Activated naive CD4-positive, alpha-beta T cell treated with anti-CD3 and anti-CD28 coated beads for 36 hours (primary cell): ENCODE results near the gene PAX4. TPM values are rescaled to one million over a fixed set of nuclear protein-coding genes. Genes with fewer than 3 reads are reported as not detected.
"Not testable (repeated sequence)": the region's sequence is repeated elsewhere in the genome, so short reads cannot be mapped to it uniquely, and the experiment has no call there.

Experiments
- CTCF ChIA-PET: fragments of 350-600 bp; sonication (Branson Sonifier 250); formaldehyde crosslinking; loops from one replicate; lab custom pipeline; 2021; ENCODE audit warnings: antibody characterized with exemption; lab: Charles Lee
- DNase-seq: peaks from one replicate; pipeline ENCODE4 v3.0.0-alpha.2; 2020
- H3K27ac Mint-ChIP-seq: one replicate; pipeline ENCODE4 v1.8.0; 2021; ENCODE audit warnings: mild to moderate bottlenecking, mixed read lengths
- H3K27me3 Mint-ChIP-seq: one replicate; pipeline ENCODE4 v1.8.0; 2021; ENCODE audit warnings: low read depth, mixed read lengths
- H3K36me3 Mint-ChIP-seq: one replicate; pipeline ENCODE4 v1.8.0; 2021; ENCODE audit warnings: low read depth, mixed read lengths
- H3K4me1 Mint-ChIP-seq: one replicate; pipeline ENCODE4 v1.8.0; 2021; ENCODE audit warnings: low read depth, mixed read lengths
- H3K4me3 Mint-ChIP-seq: one replicate; pipeline ENCODE4 v1.8.0; 2021; ENCODE audit warnings: mild to moderate bottlenecking, moderate library complexity, mixed read lengths
- H3K9me3 Mint-ChIP-seq: one replicate; pipeline ENCODE4 v1.8.0; 2021; ENCODE audit warnings: mixed read lengths
- intact Hi-C: fragments of 100-400 bp; cut with micrococcal nuclease; formaldehyde crosslinking; loops from one replicate; pipeline ENCODE4 v1.15.1; 2023
- total RNA-seq, 2 experiments: library from RNA; stranded (reverse); gene quantifications; one replicate each; pipeline ENCODE4 v1.2.3, GENCODE V29; 2021

Gene PAX4
- total RNA-seq, 2 experiments from 2014 or later = not detected

- H3K4me3 Mint-ChIP-seq = no peak overlapping the region
- DNase-seq = no peak
- no peak overlapping the region for H3K27ac Mint-ChIP-seq
- CTCF ChIA-PET = interaction anchor here (0.6 kb wide), 1 partner anchor 189 kb away, joined by 3 read pairs; no protein-coding TSS in a partner anchor
- H3K36me3 Mint-ChIP-seq = peaks cover 21% of the 10 kb centered on the region
- H3K27me3 Mint-ChIP-seq = no peaks in the 10 kb centered on the region
- intact Hi-C loops = loop anchor here (10.0 kb wide), 1 partner anchor 624 kb away; no protein-coding TSS in a partner anchor
- H3K9me3 Mint-ChIP-seq = no peaks in the 10 kb centered on the region
- peaks cover 49% of the 10 kb centered on the region for H3K4me1 Mint-ChIP-seq
These were observed 37.3 kb downstream of the PAX4 start for GRCh38 chr7:127580612-127581011.

GRCh38 chr7:127578711-127579275, 39.1 kb downstream of the PAX4 start:
- H3K27ac Mint-ChIP-seq = no peak overlapping the region
- peaks cover 21% of the 10 kb centered on the region for H3K36me3 Mint-ChIP-seq
- no peak for DNase-seq

DNA sequence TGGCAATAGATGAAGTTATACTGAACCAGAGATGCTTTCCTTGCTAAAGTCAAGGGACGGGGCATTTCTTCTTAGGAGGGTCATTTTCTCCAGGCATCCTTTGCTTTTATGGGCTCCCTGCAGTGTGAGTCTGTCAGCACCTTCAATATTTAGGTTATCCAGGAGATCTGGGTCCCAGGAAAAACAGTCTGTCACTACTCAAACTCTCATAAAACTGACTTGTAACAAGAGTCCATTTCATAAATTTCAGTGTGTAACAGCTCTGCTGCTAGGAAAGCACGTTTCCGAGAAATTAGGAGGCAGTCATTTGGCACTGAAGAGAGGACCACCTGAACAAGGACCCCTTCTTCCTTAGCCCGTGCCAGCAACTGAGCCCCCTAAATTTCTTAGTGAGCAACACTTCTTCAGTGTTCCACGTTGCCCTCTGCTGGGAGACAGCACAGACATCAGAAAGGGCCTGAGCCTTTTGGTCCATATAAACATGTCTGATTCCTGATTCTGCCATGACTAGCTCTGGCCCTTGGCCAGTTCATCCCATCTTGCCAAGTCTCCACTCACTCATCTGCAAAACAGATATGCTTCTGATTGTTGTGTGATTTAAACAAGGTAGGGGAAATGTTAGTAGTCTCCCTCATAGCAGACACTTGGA, 39.8 kb downstream of the PAX4 start:
- Mint-ChIP-seq H3K36me3 (peaks cover 19% of the 10 kb centered on the region), H3K4me1 (peaks cover 30% of the 10 kb centered on the region), H3K9me3 (no peaks in the 10 kb centered on the region), H3K27ac (no peak overlapping the region), H3K4me3 (no peak overlapping the region), H3K27me3 (no peaks in the 10 kb centered on the region)
- DNase-seq = no peak
- intact Hi-C loops = loop anchor here (2.0 kb wide), 1 partner anchor 231 kb away; no protein-coding TSS in a partner anchor
- CTCF ChIA-PET = interaction anchor here (1.4 kb wide), 1 partner anchor 130 kb away, joined by 4 read pairs; no protein-coding TSS in a partner anchor

More at GRCh38 chr7:127578711-127579275, 39.1 kb downstream of the PAX4 start:
- CTCF ChIA-PET = interaction anchor here (0.6 to 1.4 kb wide), 2 partner anchors 72 to 129 kb away, joined by 3 to 4 read pairs; no protein-coding TSS in a partner anchor
- Mint-ChIP-seq H3K27me3 (no peaks in the 10 kb centered on the region), H3K4me3 (no peak overlapping the region), H3K9me3 (no peaks in the 10 kb centered on the region), H3K4me1 (peaks cover 37% of the 10 kb centered on the region)
- intact Hi-C loops = loop anchor here (2.0 kb wide), 1 partner anchor 232 kb away; no protein-coding TSS in a partner anchor

GRCh38 chr7:127571741-127572505, 46.0 kb downstream of the PAX4 start:
- H3K27me3 Mint-ChIP-seq = no peaks in the 10 kb centered on the region
- CTCF ChIA-PET = interaction anchor here (1.3 kb wide), 1 partner anchor 318 kb away, joined by 4 read pairs; no protein-coding TSS in a partner anchor
- no peak for DNase-seq
- no peak overlapping the region for H3K27ac Mint-ChIP-seq
- H3K36me3 Mint-ChIP-seq = peaks cover 3% of the 10 kb centered on the region
- H3K4me1 Mint-ChIP-seq = no peaks in the 10 kb centered on the region
- intact Hi-C loops = no loop called here
- no peaks in the 10 kb centered on the region for H3K9me3 Mint-ChIP-seq
- H3K4me3 Mint-ChIP-seq = no peak overlapping the region

DNA sequence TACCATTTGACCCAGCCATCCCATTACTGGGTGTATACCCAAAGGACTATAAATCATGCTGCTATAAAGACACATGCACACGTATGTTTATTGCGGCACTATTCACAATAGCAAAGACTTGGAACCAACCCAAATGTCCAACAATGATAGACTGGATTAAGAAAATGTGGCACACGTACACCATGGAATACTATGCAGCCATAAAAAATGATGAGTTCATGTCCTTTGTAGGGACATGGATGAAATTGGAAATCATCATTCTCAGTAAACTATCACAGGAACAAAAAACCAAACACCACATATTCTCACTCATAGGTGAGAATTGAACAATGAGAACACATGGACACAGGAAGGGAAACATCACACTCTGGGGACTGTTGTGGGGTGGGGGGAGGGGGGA, 49.9 kb downstream of the PAX4 start:
- H3K9me3 Mint-ChIP-seq, intact Hi-C loops, DNase-seq, H3K4me1 Mint-ChIP-seq, H3K36me3 Mint-ChIP-seq, CTCF ChIA-PET, H3K27me3 Mint-ChIP-seq, H3K4me3 Mint-ChIP-seq, H3K27ac Mint-ChIP-seq: not testable (repeated sequence)

GRCh38 chr7:127566242-127566641, 51.7 kb downstream of the PAX4 start:
- H3K27me3 Mint-ChIP-seq = no peaks in the 10 kb centered on the region
- CTCF ChIA-PET = interaction anchor here (0.6 kb wide), 1 partner anchor 15 kb away, joined by 4 read pairs; no protein-coding TSS in a partner anchor
- H3K9me3 Mint-ChIP-seq = peaks cover 7% of the 10 kb centered on the region

More at GRCh38 chr7:127566242-127566641, 51.7 kb downstream of the PAX4 start:
- Mint-ChIP-seq H3K4me3 (no peak overlapping the region), H3K36me3 (peaks cover 6% of the 10 kb centered on the region), H3K4me1 (no peaks in the 10 kb centered on the region), H3K27ac (no peak overlapping the region)
- intact Hi-C loops = no loop called here
- no peak for DNase-seq

Other genes starting within 250 kb of the PAX4 start
- 10 to 100 TPM; 18.2 to 19.5 TPM for gene ZNF800, start 225.4 kb downstream of the PAX4 start, total RNA-seq
- gene GCC1, start 32.5 kb downstream of the PAX4 start, total RNA-seq = 10 to 100 TPM; 11.0 to 12.0 TPM
- gene ARF5, start 29.7 kb downstream of the PAX4 start, total RNA-seq = 100 to 1,000 TPM; 109 to 115 TPM
- 1 to 10 TPM in 1 of 2 experiments, under 1 TPM in 1; 0.26 to 1.0 TPM for gene FSCN3, start 24.4 kb downstream of the PAX4 start, total RNA-seq
- 100 to 1,000 TPM; 184 to 211 TPM for gene SND1, start 34.1 kb upstream of the PAX4 start, total RNA-seq